DMS 273 (cell line): ENCODE data around the gene IFNA7.
"Not testable (repeated sequence)": the region's sequence is repeated elsewhere in the genome, so short reads cannot be mapped to it uniquely, and the experiment has no call there.

Experiments
- DNase-seq: peaks from one replicate; lab custom pipeline; 2025; ENCODE audit not compliant: unreplicated experiment; lab: John Stamatoyannopoulos, UW

Gene IFNA7

GRCh38 chr9:21202105-21202504 is at the start of gene IFNA7:
Gene IFNA7, minus strand, starts transcription at chr9:21202205. Its CDS starts 40 bp downstream, at chr9:21202165.
- not testable (repeated sequence) for DNase-seq

GRCh38 chr9:21251638-21252037 is 49.6 kb upstream of the IFNA7 start:
- DNase-seq, result no peak

DNA sequence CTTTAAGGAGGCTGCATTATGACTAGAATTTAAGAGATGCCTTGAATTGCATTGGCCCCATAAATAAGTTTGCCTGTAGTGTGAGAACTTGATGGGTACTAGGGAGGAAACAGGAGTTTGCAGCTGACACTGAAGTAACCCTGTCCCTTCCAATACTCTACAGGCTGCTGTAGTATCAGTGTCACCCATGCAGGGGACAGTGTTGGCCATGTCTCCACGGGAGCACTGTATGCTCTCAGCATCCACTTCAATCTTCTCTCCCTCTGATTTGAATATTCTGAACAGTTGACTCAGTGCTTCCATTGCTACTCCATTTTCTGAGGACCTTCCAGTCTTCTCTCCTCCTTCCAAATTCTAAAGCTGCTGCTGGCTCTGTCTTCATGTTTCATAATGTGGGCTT is 49.2 kb upstream of the IFNA7 start:
- no peak for DNase-seq

DNA sequence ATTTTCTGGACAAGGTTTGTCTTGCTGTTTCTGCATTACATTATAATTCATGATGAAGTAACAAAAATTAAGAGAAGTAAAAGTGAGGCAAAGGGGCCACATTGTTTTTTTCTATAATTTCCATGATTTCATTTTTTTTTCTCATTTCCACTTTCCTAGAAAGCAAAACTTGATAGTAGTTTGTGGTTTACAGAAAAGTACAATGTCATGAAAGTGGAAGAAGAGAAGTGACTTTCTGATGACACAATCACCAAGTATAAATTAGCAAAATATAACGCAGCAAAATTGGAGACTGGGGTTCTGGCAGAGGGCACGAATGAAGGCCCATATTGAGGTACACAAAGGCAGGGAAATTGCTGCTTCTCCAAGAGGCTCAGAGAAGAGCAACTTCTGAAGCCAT is 42.8 kb upstream of the IFNA7 start:
- DNase-seq, result no peak

GRCh38 chr9:21239911-21240310 is 37.9 kb upstream of the IFNA7 start, which contains the start of gene IFNA14:
Gene IFNA14, minus strand, starts transcription at chr9:21240005. Its CDS starts 70 bp downstream, at chr9:21239935.
- DNase-seq, result no peak

GRCh38 chr9:21236360-21236714 is 34.3 kb upstream of the IFNA7 start:
- not testable (repeated sequence) for DNase-seq

DNA sequence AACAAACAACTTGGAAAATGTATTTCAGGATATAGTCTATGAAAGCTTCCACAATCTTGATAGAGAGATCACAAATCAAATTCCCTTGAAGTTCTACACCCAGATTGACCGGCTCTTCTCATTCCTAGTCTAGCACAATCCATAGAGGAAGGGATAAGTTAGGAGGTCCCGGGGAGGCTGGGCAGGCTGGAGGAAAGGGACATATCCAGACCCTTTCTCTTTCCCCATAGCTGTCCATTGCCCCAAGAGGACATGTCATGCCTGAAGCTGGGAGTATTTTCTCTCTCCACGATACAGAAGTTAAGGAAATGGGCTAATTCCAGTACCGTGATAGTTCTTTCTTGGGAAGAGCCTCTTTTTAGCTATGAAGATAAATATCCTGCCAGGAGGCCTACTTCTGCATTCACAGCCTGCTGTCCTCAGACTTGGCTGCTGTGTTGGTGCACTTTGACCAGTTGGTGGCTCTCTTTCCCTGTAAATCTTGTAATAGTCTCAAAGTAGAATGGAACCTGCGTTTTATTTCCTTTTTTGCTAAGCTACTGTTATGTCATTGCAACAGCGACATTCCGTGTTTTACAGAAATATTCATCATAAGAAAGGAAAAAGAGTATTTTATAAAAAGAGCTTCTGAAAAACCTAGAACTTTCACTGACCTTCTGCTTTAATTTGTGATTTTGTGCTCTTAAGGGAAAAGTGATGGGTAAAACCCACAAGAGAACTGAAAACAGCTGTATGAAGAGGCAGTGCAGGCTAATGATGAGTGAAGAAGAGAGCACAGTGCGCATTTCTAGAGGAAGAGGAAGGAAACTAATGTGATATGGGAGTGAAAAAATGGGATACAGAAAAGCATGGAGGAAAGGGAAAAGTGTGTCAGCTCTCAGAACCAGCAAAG is 33.7 kb upstream of the IFNA7 start:
- peak; percentile 62 for DNase-seq

GRCh38 chr9:21234153-21234687 is 32.2 kb upstream of the IFNA7 start:
- DNase-seq, result no peak

DNA sequence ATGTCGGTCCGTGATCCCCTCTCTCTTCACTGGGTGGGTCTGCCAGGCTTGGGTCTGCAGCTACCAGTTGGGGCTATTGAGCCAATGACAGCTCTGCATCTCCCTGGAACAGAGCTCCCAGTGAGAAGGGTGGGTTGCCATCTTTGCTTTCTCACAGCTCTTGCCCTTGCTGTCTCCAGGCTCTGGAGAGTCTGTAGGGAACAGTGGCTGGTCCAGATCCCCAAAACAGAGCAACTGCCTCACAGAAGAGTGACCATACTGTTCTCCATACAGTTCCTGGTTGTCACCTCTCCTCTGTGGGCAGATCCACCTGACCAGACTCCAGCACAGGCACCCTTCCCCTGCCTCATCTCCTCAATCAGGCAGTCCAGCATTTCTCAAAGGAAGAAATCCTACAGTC is 31.3 kb upstream of the IFNA7 start:
- no peak for DNase-seq

- no peak for DNase-seq
Observed at GRCh38 chr9:21228122-21228521, 26.1 kb upstream of the IFNA7 start, which contains the start of gene IFNA17. Gene IFNA17, minus strand, starts transcription at chr9:21228222. Its CDS starts 49 bp downstream, at chr9:21228173.

GRCh38 chr9:21217211-21217610 is 15.2 kb upstream of the IFNA7 start, which contains the start of gene IFNA16:
Gene IFNA16, minus strand, starts transcription at chr9:21217311. Its CDS starts 6 bp downstream, at chr9:21217305.
- not testable (repeated sequence) for DNase-seq

DNA sequence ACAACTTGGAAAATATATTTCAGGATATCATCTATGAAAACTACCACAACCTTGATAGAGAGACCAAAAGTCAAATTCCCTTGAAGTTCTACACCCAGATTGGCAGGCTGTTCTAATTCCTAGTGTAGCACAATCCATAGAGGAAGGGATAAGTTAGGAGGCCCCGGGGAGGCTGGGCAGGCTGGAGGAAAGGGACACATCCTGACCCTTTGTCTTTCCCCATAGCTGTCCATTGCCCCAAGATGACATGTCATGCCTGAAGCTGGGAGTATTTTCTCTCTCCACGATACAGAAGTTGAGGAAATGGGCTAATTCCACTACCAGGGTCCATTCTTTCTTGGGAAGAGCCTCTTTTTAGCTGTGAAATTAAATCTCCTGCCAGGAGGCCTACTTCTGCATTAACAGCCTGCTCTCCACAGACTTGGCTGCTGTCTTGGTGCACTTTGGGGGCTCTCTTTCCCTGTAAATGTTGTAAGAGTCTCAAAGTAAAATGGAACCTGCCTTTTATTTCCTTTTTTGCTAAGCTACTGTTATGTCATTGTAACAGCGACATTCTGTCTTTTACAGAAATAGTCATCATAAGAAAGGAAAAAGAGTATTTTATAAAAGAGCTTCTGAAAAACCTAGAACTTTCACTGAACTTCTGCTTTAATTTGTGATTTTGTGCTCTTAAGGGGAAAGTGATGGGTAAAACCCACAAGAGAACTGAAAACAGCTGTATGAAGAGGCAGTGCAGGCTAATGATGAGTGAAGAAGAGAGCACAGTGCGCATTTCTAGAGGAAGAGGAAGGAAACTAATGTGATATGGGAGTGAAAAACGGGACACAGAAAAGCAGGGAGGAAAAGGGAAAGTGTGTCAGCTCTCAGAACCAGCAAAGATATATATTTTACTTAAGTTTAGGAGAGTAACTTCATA is 11.7 kb upstream of the IFNA7 start:
- peak; percentile 31 for DNase-seq

GRCh38 chr9:21212160-21212559 is 10.2 kb upstream of the IFNA7 start:
- DNase-seq, result not testable (repeated sequence)

GRCh38 chr9:21210782-21211181 is 8.8 kb upstream of the IFNA7 start:
- DNase-seq, result not testable (repeated sequence)

DNA sequence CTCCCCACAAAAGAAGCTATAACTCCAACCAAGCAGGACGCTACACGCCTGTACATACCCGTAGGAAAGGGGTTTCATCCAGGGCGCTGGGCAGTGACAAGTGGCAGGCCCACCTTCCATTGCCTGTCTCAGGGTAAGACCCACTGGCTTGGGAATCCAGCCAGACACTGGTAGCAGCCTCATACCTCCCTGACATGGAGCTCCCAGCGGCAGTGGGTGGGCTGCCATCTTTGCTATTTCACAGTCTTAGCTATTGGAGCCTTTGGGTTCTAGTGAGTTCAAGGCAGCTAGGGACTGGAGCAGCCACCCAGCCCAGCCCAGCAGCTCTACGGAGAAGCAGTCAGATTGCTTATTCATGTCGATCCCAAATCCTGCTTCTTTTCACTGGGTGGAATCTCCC is 8.3 kb upstream of the IFNA7 start:
- DNase-seq, result no peak

- DNase-seq, result not testable (repeated sequence)
Observed at GRCh38 chr9:21207043-21207442, 5.0 kb upstream of the IFNA7 start, which contains the start of gene IFNA10. Gene IFNA10, minus strand, starts transcription at chr9:21207143. Its CDS starts 46 bp downstream, at chr9:21207097.

DNA sequence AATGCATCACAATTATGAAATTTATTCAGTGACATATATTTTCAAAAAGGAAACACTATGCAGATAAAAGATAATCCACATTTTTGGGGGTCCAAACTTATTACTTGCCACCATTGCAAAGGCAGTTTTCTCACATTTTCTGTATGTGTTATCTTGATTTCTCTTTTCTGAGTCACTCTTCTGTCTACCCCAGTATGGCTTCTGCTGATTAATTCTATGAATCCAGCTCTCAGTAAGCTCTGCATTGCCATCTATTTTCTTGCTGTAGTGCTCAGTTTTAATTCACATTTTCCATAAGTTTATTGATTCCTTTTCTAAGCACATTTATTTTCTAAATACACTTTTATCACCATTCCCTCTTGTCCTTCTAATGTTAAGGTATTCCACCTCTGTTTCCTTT is 3.2 kb upstream of the IFNA7 start:
- no peak for DNase-seq

DNA sequence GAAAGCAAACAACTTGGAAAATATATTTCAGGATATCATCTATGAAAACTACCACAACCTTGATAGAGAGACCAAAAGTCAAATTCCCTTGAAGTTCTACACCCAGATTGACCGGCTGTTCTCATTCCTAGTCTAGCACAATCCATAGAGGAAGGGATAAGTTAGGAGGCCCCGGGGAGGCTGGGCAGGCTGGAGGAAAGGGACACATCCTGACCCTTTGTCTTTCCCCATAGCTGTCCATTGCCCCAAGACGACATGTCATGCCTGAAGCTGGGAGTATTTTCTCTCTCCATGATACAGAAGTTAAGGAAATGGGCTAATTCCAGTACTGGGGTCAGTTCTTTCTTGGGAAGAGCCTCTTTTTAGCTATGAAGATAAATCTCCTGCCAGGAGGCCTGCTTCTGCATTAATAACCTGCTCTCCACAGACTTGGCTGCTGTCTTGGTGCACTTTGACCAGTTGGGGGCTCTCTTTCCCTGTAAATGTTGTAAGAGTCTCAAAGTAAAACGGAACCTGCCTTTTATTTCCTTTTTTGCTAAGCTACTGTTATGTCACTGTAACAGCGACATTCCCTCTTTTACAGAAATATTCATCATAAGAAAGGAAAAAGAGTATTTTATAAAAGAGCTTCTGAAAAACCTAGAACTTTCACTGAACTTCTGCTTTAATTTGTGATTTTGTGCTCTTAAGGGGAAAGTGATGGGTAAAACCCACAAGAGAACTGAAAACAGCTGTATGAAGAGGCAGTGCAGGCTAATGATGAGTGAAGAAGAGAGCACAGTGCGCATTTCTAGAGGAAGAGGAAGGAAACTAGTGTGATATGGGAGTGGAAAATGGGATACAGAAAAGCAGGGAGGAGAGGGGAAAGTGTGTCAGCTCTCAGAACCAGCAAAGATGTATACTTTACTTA is 6.9 kb downstream of the IFNA7 start:
- DNase-seq, result peak; percentile 51

DNA sequence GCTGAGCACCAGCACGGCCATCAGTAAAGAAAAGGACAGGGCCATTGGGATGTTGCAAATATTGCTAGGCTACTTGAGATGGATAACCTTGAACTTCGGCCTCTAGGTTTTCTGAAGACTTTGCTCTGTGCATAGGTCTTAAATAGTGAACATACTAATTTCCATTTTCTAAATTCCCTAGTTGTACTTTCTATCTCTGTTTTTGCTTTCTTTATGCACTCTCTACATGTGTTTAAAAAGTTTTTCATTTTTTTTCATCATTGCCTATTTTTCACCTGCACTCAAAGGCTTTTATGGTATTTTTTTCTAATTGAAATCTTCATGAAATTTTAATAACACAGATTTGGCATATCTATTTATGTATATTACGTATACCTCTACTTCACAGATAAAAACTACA is 14.5 kb downstream of the IFNA7 start, which contains the start of gene IFNA4:
IFNA4 (minus strand) TSS at position 101 of the 400 bp plus-strand sequence; CDS start at position 45, 56 bp downstream.
- not testable (repeated sequence) for DNase-seq
